Measurements from ENCODE around the gene HYOU1.
"Not testable (repeated sequence)": the region's sequence is repeated elsewhere in the genome, so short reads cannot be mapped to it uniquely, and the experiment has no call there.

HYOU1 gene

DNA sequence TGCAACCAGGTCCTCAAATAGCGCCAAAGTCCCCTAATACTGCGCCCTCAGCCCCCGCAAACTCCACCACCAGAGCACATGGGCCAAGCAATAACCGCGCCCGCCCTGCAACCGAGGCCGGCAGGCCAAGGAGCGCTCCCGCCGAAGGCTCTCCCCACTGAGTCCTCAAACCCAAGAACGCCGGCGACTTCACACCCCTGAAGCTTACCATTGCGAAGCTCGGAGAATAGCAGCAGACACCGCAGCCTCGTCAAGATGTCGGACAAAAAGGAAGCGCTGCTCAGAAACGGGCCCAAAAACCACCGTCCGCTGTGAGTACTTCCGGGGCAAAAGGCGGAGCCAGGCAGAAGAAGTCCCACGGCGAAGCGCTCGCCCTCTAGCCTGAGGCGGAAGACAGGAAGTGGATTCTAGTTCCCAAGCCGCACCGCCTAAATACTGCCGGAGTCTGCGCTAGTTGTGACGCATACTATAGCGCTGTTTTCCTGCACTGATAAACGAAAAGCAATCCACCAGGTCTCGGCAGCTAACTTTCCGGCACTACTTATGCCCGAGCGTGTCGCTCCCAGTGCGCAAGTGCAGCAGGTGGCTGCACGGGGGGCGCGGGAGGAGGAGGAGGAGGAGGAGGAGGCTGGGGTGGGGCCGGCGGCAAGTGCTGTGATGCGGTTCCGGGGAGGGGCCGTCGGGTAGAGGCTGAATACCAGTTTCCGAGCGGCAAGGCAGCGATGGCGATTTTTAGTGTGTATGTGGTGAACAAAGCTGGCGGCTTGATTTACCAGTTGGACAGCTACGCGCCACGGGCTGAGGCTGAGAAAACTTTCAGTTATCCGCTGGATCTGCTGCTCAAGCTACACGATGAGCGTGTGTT is 38.7 kb downstream of the HYOU1 start, which contains the start of the genes RPS25 and TRAPPC4:
TSS of gene RPS25 (minus strand) at position 270 of the 865 bp plus-strand sequence. CDS start at position 211, 59 bp downstream.
TSS of gene TRAPPC4 (plus strand) at position 693 of the 865 bp plus-strand sequence. CDS start at position 723, 30 bp downstream.
- DNase-seq = peak; percentile 97

DNA sequence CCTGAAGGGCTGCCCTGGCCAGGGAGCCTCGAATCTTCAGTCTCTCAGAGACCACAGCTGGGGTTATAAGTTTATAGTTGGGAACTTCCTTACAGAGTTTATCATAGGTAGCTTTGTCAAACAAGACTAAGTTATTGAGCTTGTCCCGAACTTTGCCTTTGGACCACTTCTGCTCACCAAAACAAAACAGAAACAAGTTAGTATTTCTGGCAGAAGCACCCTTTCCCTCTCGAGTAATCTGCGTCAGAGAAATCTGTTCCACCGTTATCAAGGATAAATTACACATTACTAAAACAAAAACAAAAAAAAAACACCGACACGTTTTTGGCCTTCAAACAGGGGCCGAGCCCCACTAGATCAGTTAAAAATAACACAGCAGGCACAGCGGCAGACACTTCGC is 39.6 kb downstream of the HYOU1 start:
- not testable (repeated sequence) for DNase-seq

DNA sequence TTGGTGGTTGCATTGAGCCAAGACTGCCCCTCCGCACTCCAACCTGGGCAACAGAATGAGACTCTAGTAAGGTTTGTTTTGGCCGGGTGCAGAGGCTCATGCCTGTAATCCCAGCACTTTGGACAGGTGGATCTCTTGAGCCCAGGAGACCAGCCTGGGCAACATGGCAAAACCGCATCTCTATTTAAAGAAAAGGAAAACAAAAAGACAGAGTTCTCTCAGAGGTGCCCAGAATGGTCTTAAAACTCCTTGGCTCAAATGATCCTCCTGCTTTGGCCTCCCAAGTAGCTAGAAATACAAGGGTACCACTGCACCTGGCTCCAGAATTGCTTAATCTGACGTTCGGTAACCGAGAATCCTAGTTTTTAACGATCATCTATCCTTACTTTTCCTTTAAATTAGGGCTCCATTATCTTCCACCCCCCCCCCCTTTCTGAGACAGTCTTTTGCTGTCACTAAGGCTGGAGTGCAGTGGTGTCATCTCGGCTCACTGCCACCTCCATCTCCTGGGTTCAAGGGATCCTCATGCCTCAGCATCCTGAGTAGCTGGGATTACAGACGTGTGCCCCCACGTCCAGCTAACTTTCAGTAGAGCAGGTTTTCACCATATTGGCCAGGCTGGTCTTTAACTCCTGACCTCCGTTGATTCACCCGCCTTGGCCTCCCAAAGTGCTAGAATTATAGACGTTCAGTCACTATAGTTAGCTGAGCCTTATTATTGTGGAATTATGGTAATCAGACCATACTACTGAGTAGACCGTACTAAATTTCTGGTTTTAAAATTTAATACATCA is 40.6 kb downstream of the HYOU1 start:
- DNase-seq = no peak

GRCh38 chr11:119015054-119015611 is 41.9 kb downstream of the HYOU1 start:
- no peak for DNase-seq

DNA sequence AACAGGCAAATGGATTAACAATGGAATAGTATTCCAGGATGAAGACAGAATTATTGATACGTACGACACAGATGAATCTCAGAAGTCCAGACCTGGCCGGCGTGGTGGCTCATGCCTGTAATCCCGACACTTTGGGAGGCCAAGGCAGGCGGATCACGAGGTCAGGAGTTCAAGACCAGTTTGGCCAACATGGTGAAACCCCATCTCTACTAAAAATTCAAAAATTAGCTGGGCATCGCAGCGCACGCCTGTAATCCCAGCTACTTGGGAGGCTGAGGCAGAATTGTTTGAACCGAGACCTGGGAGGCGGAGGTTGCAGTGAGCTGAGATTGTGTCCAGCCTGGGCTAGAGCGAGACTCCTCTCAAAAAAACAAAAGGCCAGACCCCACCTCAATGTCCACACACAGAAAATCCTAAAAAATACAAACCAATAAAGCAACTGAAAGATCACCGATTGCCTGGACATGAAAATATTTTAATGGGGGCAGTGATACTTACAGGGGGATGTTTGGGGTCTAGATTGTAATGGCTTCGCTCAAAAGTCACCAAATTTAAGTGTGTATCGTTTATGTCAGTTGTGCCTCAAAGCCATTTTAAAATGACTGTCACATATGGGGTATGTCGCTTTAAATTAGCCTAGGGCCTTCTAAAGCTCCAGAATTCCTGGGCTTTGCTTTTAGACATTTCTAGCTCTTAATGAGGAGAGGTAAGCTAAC is 42.6 kb downstream of the HYOU1 start:
- DNase-seq = no peak

- no peak for DNase-seq
These were observed 44.3 kb downstream of the HYOU1 start for GRCh38 chr11:119012629-119013170.

DNA sequence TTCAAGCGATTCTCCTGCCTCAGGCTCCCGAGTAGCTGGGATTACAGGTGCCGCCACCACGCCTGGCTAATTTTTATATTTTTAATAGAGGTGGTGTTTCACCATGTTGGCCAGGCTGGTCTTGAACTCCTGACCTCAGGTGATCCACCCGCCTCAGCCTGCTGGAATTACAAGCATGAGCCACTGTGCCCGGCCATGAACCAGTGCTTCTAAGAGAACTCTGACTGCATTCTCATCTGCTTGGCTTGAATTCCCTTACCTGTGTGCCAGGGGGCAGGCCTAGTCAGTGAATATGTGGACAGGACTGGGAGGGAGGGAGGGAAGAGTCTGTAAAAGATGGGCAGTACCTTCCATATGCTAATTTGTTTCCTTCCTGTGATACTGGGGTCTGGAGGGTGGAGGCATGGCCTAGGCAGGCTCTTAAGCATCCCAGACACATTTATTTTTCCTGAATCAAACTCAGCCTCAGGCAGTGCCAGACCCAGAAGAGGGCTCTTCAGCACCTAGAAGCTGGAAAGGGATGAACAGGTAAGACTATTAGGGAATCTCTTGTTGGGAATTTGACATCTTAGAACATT is 45.4 kb downstream of the HYOU1 start:
- no peak for DNase-seq

GRCh38 chr11:119006656-119007055 is 50.3 kb downstream of the HYOU1 start:
- DNase-seq = no peak

DNA sequence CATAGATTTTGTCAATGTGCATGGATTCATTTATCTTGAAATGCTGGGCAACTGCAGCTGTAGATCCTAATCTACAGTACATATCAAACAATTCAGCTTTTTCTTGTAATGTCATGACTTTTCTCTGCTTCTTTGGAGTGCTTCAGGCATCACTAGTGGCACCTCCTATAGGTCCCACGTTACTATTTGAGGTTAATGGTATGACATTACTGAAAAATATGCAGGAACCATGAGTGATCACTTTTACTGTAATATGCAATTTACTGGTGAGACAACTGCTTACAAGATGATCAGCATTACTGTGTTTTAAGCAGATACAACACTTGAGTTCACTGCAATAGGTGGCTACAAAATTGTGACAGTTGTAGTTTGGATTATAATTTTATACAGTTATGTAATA is 56.1 kb downstream of the HYOU1 start:
- no peak for DNase-seq

DNA sequence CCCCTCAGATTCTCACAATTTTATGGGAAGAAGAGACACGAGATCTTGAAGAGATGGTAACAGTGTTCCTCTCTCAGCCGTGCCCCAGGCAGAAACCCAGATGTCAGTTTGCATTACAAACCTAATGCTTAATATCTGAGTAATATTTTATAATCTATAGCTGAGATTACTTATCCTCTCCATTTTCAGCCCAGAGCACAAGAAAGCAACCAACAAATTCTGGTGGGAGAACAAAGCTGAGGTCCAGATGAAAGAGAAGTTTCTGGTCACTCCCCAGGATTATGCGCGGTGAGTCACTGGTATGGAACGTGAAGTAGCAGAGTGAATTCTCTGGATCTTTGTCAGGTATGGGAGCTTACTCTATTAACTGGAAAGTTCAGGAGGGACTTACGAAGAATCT is 58.2 kb downstream of the HYOU1 start:
- no peak for DNase-seq

DNA sequence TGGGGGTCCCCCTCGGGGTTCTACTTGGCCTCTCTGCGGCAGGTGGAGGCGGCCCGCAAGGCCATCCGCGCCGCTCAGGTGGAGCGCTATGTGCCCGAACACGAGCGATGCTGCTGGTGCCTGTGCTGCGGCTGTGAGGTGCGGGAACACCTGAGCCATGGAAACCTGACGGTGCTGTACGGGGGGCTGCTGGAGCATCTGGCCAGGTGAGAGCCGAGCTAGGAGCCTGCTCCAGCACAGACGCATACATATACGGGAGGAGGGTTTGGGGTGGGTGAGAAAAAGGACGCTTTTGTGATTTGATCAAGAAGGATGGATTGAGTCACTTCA is 58.7 kb downstream of the HYOU1 start:
- no peak for DNase-seq

DNA sequence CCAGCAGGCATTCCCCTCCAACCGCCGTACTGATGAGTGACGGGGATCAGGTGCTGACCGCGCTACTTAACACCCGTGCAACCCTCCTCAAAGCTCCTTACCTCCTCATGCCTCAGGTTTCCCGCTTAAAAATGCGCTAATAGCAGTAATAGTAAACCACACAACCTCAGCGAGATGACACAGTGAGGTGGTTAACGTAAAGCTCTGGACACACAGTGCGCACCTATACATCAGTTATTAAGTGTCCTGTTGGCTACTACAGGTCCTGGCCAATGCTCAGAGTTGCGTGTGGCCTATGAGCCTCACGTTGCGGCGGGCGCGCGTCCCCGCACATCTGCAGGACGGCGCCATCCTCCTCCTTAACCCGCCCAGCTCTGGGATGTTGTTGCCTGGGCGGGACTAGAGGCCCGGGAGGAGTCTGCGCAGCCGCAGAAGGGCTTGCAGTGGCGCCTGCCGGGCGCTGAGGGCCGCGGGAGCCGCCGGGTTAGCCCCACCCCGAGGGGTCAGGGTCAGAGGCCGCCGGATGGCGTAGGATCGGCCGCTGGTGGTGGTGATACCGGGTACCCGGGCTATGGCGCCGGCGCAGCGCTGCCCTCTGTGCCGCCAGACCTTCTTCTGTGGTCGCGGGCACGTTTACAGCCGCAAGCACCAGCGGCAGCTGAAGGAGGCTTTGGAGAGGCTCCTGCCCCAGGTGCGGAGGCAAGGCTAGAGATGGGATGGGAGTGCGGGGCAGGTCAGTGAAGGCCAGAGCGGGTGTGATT is 59.2 kb downstream of the HYOU1 start, which contains the start of gene CENATAC:
TSS of gene CENATAC (plus strand) at position 512 of the 761 bp plus-strand sequence. CDS start at position 572, 60 bp downstream.
- DNase-seq = peak; percentile 93

- DNase-seq = no peak
These were observed 59.9 kb downstream of the HYOU1 start for GRCh38 chr11:118996926-118997626.
